GM20431 (cell line): ENCODE data around the gene CLUH.

Source experiments
- in situ Hi-C: fragments of 300-500 bp; cut with MseI, MboI; formaldehyde crosslinking; loops from one replicate; pipeline ENCODE4 v1.15.0; 2020; ENCODE audit warnings: low sequenced_read_pairs; ENCODE audit not compliant: unreplicated experiment

The CLUH gene

DNA sequence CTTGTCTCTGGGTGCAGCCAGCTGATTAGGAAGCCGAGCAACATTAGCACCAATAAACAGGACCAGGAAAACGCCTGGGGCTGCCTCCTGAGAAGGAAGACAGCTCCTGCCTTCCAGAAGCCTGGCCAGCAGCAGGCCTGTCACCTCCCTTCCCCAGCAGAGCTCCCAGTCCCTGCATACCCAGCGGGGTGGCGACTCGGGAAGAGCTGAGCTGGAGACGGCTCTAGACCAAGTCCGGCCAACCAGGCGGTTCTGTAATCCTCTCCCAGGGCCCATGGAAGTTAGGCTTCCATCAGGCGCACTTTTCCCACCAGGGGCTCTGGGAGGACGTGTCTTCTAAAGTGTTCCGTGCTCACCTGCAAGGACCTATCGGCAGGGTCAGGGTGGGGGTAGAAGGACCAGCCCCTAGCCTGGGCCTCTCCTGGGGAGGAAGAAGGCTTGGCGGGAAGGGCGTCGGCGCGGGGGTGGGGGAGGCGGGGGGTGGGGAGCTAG, 12.0 kb upstream of the CLUH start:
- in situ Hi-C loops: no loop called here

DNA sequence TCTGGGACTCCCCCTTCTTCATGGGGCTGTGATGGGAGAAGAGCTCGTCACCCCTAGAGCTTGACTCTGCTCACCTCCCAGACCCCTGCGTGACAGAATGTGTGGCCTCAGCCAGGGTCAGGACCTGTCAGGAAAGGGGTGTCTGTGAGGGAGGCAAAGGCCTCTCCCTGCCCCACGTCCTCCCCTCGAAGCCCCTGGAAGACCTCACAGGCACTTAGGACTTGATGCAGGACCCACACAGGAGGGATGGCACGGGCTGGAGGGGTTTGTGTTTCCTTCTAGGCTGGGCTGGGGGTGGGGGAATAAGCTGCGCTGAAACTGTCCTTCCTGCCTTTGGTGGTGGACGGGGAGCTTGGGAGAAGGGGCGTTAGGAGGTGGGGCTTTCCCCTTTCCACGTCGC, 11.0 kb upstream of the CLUH start:
- in situ Hi-C loops: no loop called here

DNA sequence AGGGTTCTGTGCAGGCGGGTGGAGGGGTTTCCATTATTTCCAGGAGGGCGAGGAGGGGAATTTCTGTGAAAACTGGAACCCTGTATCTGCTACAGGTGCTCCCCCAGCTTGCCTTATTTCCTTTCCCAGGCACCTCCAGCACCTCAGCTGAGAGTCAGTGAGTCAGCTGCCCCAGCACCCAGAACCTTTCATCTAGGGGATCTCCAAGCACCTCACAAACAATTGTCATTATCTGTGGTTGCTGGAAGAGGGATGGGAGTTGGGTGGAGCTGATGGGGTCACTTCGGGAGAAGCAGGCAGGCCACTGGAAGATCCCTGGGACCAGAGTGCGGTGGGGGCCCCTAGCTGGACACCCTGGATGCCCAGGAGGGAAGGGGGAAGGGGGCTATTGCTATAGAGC, 10.0 kb upstream of the CLUH start:
- in situ Hi-C loops: no loop called here

DNA sequence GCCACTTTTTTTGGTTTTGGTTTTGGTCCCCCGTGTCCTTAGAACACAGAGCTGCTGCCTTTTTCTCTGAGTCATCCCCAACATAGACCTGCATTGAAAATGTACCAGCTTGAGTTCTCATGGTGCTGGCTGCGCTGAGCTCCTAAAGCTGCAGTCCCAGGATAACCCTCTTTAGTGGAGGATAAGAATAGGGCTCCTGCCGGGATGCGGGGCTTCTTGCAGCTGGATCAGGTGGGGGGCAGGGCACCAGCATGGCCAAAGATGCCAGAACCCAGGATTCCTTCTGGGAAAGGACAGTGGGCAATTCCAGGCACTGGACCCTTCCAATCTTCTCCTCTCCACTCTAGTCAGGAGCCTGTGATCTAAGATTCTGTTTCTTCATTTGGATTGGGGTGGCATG, 8.3 kb upstream of the CLUH start:
- in situ Hi-C loops: no loop called here

DNA sequence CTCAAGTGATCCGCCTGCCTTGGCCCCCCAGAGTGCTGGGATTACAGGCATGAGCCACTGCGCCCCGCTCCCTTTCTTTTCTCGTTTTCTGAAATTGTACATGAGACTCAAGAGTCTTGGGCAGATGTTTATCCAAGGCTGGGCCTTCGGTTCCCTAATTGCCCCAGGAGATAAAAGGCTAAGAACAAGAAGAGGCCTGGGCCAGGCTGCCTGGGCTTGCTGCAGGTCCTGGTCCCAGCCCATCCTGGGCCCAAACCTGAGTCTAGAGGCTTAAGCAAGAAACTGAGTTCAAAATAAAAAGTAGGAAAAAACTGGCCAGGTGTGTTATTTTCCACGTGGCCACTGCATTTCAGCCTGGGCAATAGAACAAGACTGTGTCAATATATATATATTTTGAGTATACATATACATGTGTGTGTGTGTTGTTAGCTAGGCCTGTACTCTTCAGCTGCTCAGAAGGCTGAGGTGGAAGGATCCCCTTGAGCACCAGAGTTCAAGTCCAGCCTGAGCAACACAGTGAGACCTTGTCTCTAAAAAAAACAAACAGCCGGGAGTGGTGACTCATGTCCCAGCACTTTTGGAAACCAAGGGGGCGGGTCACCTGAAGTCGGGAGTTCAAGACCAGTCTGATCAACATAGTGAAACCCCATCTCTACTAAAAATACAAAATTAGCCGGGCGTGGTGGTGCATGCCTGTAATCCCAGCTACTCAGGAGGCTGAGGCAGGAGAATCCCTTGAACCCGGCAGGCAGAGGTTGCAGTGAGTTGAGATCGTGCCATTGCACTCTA, 6.8 kb upstream of the CLUH start:
- in situ Hi-C loops: no loop called here

DNA sequence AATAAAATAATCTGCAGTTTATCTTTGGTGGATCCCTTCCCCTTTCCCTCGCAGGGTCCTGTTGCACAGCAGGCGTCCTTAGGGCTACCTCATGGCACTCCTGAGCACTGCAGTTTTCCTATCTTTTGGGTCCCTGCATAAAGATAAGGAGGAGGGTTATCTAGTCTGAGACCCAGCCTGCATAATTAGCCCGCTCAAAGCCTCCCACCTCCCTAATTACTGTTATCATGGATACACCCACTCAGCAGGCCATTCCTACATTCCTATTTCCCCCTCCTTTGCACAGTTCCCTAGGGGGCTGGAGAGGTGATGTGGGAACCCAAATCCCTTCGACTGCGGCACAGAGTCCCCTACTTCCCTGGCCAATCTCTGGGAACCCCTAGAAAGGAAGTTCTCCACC, 5.1 kb upstream of the CLUH start:
- in situ Hi-C loops: no loop called here

DNA sequence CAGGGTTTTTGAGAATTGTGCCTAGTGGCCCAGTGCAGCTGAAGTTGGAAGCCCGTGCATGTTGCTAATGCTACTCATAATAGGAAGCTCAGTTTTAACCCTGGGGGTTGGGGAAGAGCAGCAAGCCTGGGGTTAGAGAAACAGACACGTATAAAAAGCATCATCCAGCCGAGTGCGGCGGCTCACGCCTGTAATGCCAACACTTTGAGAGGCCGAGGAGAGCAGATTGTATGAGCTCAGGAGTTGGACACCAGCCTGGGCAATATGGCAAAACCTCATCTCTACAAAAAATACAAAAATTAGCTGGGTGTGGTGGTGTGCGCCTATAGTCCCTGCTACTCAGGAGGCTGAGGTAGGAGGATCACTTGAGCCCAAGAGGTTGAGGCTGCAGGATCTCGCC, 2.3 kb upstream of the CLUH start:
- in situ Hi-C loops: no loop called here

DNA sequence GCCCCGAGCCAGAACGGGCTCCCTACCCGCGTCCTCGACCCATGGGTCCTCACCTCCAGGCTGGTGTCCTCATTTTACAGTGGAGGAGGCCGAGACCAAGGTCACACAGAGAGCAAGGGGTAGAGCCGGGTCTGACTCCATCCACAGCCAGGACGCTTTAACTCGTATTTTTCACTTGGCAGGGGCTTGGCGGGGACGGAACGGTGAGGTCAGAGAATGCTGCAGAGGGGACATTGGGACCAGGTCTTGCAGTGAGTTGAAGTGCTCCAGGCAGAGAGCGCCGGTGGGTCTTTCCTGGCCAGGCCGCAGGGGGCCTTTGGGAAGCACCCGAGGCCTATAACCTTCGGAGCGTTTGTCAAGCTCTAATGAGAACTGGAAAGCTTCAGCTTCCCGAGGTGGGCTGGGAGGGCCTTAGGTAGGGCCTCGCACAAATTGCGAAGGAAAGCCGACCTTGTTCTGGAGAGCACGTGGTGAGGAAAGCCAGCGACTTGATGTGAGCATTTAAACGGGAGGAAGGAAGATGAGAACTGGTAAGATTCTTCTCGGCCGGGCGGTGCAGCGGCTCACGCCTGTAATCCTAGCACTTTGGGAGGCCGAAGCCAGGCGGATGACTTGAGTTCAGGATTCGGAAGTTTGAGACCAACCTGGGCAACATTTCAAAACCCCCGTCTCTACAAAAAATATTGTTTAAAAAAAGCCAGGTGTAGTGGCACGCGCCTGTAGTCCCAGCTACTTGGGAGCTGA, 908 bp upstream of the CLUH start:
- in situ Hi-C loops: no loop called here

DNA sequence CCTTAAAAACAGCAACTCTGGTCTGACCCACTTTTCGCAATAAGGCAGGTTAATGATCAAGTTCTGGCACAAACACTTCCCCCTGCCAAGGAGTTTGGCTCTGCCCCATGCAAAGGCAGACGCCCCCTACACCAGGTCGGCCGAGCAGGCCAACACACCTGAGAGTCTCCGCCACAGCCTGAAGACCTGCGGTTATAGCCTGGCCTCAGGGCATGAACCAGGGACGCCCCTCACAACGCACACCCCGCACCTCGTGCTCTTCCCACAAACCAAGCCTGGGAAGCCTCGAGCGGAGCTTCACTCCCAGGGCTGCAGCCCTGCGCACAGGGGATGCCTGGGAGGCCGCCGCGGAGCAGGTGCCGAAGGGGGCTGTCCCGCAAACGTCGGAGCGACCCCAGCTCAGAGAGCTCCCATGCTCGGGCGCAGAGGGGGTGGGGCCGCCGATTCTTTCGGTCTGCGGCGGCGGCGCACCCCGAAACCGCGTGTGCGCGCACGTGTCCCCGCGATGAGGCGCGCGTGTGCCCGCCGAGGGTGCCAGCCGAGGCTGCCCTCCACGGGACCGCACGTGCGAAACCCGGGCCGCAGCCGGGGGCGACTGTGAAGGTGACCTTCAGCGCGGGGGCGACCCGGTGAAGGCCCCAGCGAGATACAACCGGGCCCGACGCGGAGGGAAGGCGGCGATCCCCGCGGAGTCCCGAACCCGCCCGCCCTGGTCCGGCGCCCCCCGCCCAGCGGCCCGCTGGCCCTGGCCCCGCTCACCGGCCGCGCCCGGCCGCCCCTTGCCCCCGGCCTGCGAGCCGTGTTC, 559 bp downstream of the CLUH start:
- in situ Hi-C loops: no loop called here

DNA sequence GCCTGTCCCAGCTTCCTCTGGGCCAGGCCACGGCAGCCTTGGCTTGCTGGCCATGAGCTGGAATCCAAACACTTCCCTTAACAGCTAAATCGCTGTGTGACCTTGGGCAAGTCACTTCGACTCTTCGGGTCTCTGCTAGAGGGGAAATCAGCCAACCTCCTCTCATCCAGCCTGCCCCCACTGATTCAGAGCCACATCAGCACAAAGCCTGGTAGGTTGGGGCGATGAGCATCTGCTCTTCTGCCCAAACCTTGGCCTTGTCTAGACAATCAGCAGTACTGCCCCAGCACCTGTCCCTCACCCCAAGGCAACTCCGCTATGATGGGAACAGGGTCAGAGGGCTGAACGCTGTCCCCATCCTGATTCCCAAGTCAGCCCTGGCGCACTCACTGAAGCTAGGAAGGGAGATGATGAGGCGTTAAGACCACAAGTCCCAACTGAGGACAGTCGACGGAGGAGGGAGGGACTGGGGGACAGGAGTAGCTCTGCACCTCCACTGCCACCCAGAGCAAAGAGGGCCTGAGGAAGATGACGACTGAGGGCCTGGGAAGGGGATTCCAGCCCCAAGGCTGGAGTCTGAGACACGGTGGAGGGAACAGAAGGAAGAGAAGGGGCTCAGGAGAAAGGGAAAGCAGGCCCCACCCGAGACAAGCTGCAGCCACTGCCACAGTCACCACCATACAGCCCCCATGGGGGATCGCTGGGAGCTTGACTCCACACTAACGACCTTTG, 1.3 kb downstream of the CLUH start:
- in situ Hi-C loops: no loop called here

DNA sequence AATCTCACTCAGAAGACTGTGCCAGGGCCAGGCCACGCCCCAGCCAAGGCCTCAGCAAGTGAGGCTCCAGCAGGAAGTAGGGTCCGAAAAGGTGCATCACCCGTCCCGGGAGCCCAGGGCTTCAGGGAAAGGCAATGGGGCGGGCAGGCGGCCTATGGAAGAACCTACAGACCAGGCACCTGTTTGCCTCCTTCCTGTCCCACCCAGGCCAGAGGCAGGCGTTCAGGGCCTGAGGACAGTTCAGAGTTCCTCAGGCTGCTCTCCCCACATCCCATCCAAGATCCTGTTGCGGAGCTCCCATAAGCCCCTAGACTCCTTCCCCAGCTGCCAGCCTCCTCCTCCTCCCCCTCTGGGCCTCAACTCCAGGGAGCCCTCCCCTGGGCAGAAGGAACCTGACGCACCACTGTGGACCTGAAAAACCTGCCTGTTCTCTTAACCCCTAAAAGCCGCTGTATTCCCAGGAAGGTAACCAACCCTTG, 2.3 kb downstream of the CLUH start:
- in situ Hi-C loops: no loop called here

DNA sequence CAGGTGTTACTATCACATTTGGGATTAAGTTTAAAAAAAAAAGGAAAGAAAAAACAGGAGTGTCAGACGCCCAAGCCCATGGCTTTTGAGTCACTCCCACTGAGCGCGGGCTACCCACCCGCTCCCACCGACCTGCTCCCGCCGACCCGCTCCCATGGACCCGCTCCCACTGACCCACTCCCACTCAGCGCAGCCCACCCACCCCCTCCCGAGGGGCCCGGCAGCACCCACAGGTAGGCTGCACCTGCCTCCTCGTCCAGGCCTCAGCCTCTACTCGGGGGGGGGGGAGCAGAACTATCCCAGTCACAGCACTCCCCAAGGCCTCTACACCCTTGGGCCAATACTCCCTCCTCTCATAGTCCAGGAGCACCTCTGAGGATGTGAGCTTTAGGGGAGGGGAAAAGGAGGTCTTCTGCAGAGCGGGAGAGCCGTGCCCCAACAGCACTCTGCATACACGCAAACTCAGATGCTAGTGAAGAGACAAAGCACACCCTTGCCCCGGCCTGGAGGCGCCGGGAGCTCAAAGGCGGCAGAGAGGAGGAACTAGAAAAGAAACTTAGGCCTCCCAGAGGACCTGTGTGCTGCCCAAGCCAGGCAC, 2.9 kb downstream of the CLUH start:
- in situ Hi-C loops: no loop called here

DNA sequence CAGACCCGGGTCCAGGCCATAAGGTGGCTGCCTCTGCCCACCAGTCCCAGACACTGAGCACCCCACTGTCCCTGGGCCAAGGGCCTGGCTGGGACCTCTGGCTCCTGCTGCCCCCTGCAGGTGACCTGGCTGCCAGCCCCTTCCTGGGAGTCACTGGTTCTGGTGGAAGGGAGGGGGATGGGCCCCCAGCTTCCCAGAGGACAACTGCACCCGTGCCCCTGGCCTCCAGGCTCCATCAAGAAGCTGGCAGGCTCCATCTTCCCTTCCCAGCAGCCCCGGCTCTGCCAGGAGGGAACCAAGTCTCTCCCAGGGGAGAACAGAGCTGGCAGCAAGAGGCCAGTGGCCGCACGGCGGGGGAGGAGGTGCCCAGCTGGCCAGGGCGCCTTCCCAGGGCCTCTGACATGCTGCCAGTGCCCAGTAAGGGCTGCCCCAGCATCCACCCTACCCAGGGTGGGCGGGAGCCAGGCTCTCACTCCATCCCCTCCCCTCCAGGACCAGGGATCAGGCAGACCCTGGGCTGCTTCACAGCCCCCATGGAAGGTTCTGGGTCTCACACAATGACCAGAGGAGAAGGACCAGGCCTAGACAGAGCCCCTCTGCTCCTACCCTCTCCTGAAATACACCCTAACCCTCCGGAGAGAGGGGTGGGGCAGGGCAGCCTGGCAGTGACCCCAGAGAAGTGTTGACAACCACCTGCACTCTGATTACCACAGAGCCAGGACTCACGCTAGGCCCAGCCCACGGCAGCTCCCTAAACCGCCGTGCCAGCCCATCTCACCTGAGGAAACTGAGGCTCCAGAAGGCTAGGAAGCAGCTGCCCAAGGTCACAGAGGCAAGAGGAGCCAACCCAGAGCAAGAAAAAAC, 3.6 kb downstream of the CLUH start:
- in situ Hi-C loops: no loop called here

DNA sequence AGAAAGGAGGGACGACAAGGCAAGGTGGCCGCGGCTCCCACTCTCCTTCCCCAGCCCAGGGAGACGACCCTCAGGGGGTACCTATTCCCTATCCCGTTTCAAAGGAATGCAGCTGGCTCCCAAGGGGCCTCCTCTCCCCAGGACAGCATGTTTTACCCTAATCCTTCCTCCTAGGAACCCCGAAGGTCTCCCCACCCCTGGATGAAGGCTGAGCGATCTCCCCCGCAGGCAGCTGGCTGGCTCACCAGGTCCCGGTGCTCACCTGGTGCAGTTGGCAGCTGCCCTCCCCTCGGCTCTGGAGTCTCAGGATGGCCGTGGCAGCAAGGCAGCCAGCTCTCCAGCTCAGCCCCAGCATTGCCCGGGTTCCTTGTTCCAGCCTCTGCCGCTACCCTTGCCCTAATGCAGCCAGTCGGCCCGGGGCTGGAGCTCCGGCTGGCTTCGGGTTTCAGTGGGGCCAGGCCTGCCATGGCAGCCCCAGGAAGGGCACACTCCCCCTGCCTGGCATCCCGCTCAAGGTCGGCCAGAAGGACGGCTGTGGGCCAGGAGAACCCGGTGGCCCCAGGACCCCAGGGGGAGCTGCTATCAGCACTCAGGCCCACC, 4.6 kb downstream of the CLUH start:
- in situ Hi-C loops: no loop called here

DNA sequence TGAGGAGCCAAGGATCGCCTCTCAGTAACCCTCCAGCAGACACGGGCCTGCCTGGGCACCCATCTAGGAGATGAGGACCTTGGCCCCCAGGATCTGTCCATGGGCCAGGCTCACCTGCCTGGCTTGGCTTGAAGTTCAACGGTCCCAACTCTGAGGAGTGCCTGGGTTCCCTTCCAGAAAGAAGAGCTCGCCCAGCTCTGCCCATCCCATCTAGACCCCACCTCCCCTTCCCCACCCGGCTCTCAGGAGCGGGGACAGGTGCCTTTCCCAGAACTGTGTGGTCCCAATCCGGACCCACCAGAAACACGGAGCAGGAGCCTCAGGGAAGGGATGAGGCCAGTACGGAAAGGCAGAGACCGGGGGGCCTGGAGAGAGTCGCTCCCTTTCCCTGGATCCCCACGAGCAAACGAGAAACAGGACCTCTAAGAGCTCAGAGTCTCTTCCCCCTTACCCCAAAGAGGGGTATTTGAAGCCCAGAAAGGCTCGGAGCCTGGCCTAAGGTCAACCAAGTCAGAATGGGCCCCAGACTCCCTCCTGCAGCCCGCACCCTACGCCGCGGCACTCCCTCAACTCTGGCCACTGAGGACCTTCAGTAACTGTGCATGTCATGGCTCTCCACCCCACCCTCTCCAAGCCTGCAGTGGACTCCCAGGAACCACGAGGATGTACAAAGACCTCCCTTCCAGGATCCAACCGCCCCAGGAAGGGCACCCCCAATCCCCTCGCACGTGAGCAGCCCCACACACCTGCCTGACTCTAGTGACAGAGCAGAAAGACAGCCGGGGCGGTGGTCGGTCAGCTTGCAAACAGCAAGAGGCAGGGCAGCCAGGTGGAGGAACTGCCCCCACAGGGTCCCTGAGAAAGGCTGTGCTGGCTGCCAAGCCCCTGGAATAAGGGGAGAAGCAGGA, 5.4 kb downstream of the CLUH start:
- in situ Hi-C loops: no loop called here

DNA sequence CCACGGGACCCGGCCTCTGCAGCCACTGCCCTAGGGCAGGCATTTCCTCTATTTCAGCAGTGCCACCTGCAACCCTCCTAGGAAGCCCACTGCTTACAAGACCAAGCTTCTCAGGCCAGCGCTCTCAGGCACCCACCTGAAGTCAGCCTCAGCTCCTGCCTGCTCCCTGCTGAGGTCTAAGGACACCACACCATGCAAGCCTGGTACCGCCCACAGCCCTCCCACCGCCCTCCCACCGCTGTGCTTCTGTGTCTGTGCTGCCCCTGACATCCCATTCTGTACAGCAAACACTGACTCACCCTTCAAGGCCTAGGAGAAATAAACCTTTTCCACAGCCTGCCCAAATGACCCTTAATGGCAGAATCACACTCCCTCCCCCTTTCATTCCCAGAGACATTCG, 6.3 kb downstream of the CLUH start:
- in situ Hi-C loops: no loop called here

DNA sequence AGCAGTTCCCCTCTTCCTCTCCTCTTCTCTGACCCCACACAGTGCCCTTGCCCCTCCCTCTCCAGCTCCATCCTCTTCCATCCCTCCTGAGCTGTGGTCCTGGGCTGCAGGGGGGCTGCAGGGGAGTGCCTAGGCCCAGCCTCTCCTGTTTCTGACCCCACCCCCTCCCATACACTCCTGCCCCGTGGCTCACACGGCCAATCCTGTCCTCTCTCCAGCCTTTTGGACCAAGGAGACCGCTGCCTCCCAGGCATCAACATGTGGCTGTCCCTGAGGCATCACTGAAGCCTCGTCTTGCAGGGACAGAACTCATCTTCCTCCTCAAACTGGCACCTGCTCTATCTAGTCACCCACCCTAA, 6.7 kb downstream of the CLUH start:
- in situ Hi-C loops: no loop called here
